Retinal pigment epithelial cell (primary cell): ENCODE data around the gene MSI2.

Experiments
- DNase-seq: peaks from one replicate; pipeline ENCODE4 v3.0.0-alpha.2; 2010; ENCODE audit warnings: low read depth
- H3K4me3 ChIP-seq: 2 replicates; pipeline ENCODE4 v1.5.1; 2011; ENCODE audit warnings: mild to moderate bottlenecking, low read length, control low read depth, moderate library complexity
- TF ChIP-seq, protein P1 (sequence below): conservative IDR thresholded peaks from 2 replicates; pipeline ENCODE4 v1.5.1; 2011; ENCODE audit warnings: low read depth, low read length, control low read depth, inconsistent platforms

Gene MSI2

DNA sequence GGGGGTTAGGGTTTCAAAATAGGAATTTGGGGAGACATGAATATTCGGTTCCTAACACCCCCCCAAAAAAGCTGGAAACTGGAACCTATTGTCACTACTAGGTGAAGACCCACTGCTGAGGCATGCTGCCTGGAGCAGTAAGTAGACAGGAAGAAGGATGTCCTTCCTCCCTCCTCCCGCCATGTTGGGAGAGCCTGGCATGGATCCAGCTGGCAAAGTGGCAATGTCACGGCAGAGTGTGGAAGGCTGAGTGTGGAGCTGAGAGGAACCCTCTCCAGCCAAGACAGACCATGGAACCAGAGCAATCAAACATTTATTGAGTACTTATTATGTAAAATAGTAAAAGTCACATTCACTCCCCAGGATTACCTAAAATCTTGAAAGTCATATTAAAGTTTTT lies 439.7 kb downstream of the MSI2 start:
- no peak for DNase-seq
- TF ChIP-seq, protein P1, sequence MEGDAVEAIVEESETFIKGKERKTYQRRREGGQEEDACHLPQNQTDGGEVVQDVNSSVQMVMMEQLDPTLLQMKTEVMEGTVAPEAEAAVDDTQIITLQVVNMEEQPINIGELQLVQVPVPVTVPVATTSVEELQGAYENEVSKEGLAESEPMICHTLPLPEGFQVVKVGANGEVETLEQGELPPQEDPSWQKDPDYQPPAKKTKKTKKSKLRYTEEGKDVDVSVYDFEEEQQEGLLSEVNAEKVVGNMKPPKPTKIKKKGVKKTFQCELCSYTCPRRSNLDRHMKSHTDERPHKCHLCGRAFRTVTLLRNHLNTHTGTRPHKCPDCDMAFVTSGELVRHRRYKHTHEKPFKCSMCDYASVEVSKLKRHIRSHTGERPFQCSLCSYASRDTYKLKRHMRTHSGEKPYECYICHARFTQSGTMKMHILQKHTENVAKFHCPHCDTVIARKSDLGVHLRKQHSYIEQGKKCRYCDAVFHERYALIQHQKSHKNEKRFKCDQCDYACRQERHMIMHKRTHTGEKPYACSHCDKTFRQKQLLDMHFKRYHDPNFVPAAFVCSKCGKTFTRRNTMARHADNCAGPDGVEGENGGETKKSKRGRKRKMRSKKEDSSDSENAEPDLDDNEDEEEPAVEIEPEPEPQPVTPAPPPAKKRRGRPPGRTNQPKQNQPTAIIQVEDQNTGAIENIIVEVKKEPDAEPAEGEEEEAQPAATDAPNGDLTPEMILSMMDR, result no peak
- no peak overlapping the region for H3K4me3 ChIP-seq

DNA sequence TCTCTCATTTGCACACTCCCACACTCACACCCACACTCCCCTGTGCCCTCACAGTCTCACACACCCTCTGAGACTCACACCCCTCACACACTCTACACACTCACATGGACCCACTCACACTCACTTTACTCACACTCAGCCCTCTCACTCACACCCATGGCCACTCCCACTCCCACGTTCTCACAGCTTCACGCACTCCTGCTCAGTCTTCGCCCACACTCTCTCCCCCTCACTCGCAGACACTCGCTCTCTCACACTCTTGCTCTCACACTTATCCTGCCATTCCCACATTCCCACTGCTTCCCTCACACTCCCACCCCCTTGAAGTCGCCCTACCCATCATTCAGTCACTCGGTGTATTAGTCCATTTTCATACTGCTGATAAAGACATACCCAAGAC lies 440.9 kb downstream of the MSI2 start:
- H3K4me3 ChIP-seq, result no peak overlapping the region
- TF ChIP-seq, protein P1, result no peak
- DNase-seq, result no peak

DNA sequence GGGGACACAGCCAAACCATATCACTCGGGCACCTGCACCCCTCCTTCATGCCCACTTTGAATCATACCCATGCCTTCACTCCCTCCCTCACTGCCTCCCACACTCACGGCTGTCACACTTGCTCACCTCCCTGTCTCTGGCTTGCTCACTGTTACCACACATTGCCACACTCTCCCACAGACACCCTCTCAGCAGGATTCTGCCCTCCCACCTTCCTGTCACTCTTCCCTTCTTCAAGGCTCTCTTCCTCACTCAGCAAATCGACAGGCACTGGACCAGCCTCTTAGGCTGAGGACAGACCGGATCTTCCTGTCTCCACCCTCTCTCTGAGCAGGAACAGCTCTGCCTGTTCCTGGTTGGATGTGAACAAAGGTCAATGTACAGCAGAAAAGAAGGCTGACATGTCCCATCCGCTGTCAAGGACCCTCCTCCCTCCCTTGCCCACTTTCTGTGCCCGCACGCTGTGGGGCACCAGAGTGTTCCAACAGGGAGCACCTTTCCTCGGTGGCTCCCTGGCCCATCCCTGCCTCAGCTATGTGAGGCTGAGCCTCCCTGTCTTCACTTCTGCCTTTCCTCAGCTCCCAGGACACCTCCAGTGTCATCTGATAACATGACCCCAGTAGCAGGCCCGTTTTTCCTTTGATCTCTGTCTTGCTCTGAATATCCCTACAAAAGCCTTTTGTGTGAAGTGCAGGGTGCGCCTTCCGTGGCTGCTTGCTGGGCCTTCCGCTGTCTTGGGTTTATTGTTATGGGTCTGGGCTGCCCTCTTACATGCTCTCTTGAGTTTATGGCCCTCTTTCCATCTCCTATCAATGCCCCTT lies 441.8 kb downstream of the MSI2 start:
- no peak overlapping the region for H3K4me3 ChIP-seq
- DNase-seq, result no peak
- TF ChIP-seq, protein P1, result no peak

DNA sequence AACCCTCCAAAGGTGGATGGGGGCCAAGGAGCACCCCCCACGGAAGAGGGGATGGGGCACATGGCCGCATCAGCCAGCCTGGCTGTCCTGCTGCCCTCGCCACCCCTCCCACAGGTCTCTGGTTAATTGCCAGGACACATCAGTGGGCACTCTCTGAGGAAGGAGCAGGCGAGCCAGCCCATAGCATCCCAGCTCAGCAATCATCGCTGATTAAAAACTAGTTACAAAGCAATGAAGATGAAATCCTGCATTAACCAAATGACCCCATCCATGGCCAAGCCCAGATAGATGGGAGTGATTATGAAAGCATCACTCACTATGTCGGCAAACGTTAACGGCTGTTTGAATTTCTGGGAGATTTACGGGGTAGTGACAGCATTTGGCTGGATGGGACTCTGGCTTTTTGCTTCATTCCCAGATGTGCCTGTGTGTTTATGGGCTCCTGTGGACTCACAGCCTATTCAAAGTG lies 443.5 kb downstream of the MSI2 start:
- DNase-seq, result no peak
- H3K4me3 ChIP-seq, result no peak overlapping the region
- TF ChIP-seq, protein P1, result no peak

DNA sequence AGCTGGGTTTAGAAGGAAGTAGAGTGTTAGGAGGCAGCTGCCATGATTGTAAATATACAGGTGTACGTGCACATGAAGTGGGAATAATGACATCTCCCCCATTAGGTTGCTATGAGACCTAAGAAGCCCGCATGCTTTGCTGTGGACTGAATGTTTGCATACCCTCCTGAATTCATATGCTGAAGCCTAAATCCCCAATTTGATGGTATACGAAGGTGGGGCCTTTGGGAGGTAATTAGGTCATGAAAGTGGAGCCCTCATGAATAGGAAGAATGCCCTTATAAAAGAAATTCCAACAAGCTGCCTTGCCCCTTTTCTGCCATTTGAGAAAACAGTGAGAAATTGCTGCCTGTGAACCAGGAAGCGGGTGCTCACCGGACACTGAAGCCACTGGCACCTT lies 444.8 kb downstream of the MSI2 start:
- DNase-seq, result no peak
- TF ChIP-seq, protein P1, result no peak
- no peak overlapping the region for H3K4me3 ChIP-seq

DNA sequence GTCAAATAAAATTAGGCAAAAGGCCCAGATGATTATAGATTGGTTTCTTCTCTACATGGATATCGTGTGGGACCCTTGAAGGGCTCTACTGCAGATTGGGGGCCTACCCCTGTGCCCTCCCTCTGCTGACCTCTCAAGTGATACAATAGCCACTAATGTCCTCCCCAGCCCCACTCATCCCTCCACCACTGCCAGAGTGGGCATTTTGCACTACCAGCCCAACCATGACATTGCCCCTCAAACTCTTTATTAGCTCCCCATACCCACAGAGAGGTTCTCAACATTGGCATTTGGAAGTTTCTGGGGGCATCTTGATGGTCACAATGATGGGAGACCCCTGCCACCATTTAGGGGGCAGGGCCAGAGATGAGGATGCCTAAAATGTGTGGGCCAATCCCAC lies 446.9 kb downstream of the MSI2 start:
- no peak for DNase-seq
- H3K4me3 ChIP-seq, result no peak overlapping the region
- TF ChIP-seq, protein P1, result no peak

DNA sequence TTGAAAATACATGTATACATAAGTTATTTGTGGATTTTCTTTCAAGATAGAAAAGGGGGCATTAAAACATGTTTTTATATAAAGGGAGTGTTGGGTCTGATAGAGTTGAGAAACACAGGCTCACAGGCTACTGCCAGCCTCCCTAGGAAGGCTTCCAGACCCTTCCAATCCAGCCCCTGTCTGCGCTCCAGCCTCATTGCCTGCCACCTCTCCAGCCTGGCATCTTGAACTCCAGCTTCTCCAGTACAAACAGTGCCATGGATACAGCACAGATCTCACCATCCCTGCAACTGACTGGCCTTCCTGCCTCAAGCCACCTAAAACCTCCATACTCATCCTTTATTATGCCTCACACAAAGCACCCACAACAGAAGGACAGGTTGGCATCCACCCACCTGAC lies 448.1 kb downstream of the MSI2 start:
- TF ChIP-seq, protein P1, result no peak
- DNase-seq, result no peak
- no peak overlapping the region for H3K4me3 ChIP-seq
